Esophagus muscularis mucosa (tissue), 4 donors: Measurements from ENCODE around the gene SAV1.

ENCODE experiments used
- EP300 ChIP-seq: sonication (generic); formaldehyde crosslinking; IDR thresholded peaks from one replicate; pipeline ENCODE4 v1.6.1; 2017; ENCODE audit warnings: antibody characterized with exemption
- POLR2A ChIP-seq: fragments of 450-650 bp; IDR thresholded peaks from one replicate; pipeline ENCODE4 v1.6.1; 2017; ENCODE audit warnings: antibody characterized with exemption, moderate library complexity, mild to moderate bottlenecking, low read depth
- POLR2AphosphoS5 ChIP-seq, 2 donors: sonication (generic); formaldehyde crosslinking; IDR thresholded peaks; one replicate each; pipeline ENCODE4 v1.6.1; 2017; ENCODE audit warnings: antibody characterized with exemption in 2 of 2
- TF ChIP-seq, protein P1 (sequence below), 3 experiments: fragments of 200-600 bp in 2 of 3; fragments of 450-650 bp in 1 of 3; sonication (generic) in 2 of 3; IDR thresholded peaks; one replicate each; pipeline ENCODE4 v1.5.1; 2017 to 2019; ENCODE audit warnings: antibody characterized with exemption in 3 of 3, mild to moderate bottlenecking in 2 of 3, moderate library complexity in 1 of 3

DNA sequence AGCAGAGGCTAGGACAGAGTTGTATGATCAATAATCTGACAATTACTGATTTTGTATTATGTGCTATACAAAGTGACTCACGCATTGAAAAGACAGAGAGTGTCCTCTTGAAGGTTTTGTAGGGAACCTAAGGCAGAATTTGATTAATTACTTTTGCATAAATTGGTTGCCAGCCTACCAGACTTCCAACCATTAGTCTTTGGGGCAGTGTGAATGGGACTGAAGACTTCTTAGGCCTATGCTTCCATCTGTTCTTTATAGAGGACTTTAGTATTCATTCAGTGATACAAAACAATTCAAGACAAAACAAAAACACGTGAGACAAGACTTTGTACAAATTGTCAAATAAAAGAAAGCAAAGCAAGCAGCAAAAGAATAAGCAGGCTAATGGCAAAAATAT is 61.6 kb downstream of the SAV1 start:
- TF ChIP-seq, protein P1, sequence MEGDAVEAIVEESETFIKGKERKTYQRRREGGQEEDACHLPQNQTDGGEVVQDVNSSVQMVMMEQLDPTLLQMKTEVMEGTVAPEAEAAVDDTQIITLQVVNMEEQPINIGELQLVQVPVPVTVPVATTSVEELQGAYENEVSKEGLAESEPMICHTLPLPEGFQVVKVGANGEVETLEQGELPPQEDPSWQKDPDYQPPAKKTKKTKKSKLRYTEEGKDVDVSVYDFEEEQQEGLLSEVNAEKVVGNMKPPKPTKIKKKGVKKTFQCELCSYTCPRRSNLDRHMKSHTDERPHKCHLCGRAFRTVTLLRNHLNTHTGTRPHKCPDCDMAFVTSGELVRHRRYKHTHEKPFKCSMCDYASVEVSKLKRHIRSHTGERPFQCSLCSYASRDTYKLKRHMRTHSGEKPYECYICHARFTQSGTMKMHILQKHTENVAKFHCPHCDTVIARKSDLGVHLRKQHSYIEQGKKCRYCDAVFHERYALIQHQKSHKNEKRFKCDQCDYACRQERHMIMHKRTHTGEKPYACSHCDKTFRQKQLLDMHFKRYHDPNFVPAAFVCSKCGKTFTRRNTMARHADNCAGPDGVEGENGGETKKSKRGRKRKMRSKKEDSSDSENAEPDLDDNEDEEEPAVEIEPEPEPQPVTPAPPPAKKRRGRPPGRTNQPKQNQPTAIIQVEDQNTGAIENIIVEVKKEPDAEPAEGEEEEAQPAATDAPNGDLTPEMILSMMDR (IDR thresholded peaks at IDR 0.05): no peak
- TF ChIP-seq POLR2AphosphoS5 (IDR thresholded peaks at IDR 0.05) (no peak), POLR2A (no peak), EP300 (no peak)
